BJ (cell line): ENCODE measurements around the gene DGKD. TPM values are rescaled to one million over a fixed set of nuclear protein-coding genes. Genes with fewer than 3 reads are reported as not detected.

ENCODE experiments used
- CTCF ChIA-PET: fragments of 350-600 bp; formaldehyde crosslinking; extraction: SDS; loops from one replicate; lab custom pipeline; 2021; ENCODE audit warnings: antibody characterized with exemption, inconsistent platforms; lab: Yijun Ruan, JAX
- POLR2A ChIA-PET: fragments of 300-600 bp; sonication (Branson Sonifier 250); formaldehyde crosslinking; extraction: SDS; loops from one replicate; lab custom pipeline; 2021; ENCODE audit warnings: antibody characterized with exemption; lab: Charles Lee
- DNase-seq: peaks from one replicate; pipeline ENCODE4 v3.0.0-alpha.2; 2011; ENCODE audit warnings: low read depth
- H3K27me3 ChIP-seq: 2 replicates; pipeline ENCODE4 v1.6.0; 2011; ENCODE audit warnings: low read length; ENCODE audit not compliant: control insufficient read depth, insufficient read depth
- H3K36me3 ChIP-seq: 2 replicates; pipeline ENCODE4 v1.5.1; 2011; ENCODE audit warnings: low read length; ENCODE audit not compliant: control insufficient read depth, insufficient read depth
- H3K4me3 ChIP-seq: 2 replicates; pipeline ENCODE4 v1.5.1; 2011; ENCODE audit warnings: low read depth, mild to moderate bottlenecking, control low read depth, low read length
- polyA plus RNA-seq: library from polyadenylated mRNA; depleted of rRNA; stranded (reverse); fragments of >200 nt; gene quantifications from 2 replicates; pipeline ENCODE4 v1.2.3, GENCODE V29; 2011
- TF ChIP-seq, protein P1 (sequence below): IDR thresholded peaks from 2 replicates; pipeline ENCODE4 v1.5.1; 2011; ENCODE audit warnings: low read depth, mild to moderate bottlenecking, control low read depth, inconsistent platforms, low read length, moderate library complexity; ENCODE audit not compliant: insufficient read depth

Gene DGKD
- polyA plus RNA-seq, 1 experiment: 8.5 TPM

DNA sequence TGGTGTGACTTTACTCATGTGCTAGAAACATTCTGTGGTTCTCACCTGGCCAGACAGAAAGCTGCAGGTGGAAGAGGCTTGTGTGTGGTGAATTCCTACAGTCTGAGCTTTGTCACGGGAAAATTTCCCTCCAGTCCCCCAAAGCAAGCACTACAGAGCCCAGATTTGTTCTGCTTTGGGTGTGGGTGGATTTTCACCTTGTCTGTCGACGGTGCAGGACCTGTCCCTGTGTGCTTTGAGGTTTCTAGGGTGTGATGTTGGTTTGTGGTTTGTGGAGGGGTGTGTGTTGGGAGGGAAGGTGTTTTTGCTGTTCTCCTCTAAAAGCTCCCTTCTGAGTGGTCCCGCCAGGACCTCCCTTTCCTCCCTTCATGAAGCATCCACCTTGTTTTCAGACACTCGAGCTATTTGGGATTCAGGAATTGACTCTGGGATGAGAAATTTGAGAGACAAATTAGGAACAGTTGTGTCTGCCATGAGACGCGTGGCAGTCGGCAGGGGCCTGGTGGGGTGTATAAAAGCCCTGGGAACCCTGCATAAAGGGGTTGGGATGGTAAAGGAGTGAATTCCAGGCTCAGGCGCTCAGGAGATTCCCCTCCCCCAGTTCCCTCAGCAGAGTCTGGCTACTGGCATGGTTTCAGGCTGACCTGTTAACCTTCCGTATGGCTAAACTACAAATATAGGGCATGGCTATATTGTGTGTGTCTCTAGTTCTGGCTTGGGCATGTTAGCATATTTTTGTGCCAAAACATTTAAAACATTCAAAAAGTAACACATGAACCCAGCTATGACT lies 65.5 kb downstream of the DGKD start:
- DNase-seq: no peak
- no peaks in the 10 kb centered on the region for H3K36me3 ChIP-seq
- TF ChIP-seq, protein P1, sequence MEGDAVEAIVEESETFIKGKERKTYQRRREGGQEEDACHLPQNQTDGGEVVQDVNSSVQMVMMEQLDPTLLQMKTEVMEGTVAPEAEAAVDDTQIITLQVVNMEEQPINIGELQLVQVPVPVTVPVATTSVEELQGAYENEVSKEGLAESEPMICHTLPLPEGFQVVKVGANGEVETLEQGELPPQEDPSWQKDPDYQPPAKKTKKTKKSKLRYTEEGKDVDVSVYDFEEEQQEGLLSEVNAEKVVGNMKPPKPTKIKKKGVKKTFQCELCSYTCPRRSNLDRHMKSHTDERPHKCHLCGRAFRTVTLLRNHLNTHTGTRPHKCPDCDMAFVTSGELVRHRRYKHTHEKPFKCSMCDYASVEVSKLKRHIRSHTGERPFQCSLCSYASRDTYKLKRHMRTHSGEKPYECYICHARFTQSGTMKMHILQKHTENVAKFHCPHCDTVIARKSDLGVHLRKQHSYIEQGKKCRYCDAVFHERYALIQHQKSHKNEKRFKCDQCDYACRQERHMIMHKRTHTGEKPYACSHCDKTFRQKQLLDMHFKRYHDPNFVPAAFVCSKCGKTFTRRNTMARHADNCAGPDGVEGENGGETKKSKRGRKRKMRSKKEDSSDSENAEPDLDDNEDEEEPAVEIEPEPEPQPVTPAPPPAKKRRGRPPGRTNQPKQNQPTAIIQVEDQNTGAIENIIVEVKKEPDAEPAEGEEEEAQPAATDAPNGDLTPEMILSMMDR: no peak
- no peaks in the 10 kb centered on the region for H3K27me3 ChIP-seq
- POLR2A ChIA-PET: no interaction called here
- CTCF ChIA-PET: interaction anchor here (0.7 to 1.8 kb wide), 5 partner anchors 15 to 29 kb away, joined by 3 to 5 read pairs (median 3); no protein-coding TSS in a partner anchor
- H3K4me3 ChIP-seq: no peak overlapping the region

DNA sequence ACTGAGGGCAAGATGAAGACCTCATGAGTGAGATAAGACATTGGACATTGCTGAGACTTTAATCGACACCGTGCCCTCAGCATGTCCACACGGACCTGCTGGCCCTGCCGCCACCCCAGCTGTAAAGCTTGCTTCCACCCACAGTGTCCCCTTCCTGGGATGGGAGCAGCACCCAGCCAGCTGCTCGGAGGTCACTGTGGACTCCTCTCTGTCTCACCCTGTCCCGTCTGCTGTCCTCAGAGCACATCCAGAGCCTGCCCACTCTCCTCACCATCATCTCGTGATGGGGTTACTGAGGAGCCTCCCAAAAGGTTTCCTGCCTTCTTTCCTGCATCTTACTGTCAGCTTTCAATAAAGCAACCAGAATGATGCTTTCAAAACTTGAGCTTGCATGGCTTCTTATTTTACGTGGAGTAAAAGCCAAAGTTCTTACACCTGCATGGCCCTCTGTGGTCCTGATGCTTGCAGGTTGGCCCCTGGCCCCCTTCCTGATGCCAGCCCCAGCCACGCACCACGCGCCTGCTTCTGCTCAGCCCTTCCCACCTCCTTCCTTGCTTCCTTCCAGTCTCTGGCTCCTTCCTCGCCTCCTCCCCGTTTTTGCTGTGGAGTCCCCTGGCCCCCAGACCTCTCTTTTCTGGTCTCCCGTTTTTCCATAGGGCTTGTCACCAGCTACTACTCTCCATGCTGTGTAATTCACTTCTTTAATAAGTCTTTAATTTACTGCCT lies 67.0 kb downstream of the DGKD start:
- POLR2A ChIA-PET: interaction anchor here (0.6 kb wide), 1 partner anchor 16 kb away, joined by 3 read pairs; no protein-coding TSS in a partner anchor
- CTCF ChIA-PET: interaction anchor here (0.5 to 1.4 kb wide), 3 partner anchors 17 to 719 kb away, joined by 3 to 5 read pairs (median 3); no protein-coding TSS in a partner anchor
- no peak for DNase-seq

GRCh38 chr2:233422050-233422639 lies 67.9 kb downstream of the DGKD start:
- H3K4me3 ChIP-seq: no peak overlapping the region
- POLR2A ChIA-PET: interaction anchor here (0.6 kb wide), 1 partner anchor 15 kb away, joined by 3 read pairs; no protein-coding TSS in a partner anchor
- no peaks in the 10 kb centered on the region for H3K36me3 ChIP-seq
- H3K27me3 ChIP-seq: no peaks in the 10 kb centered on the region
- DNase-seq: no peak
- TF ChIP-seq, protein P1: no peak
- CTCF ChIA-PET: interaction anchor here (0.7 to 1.2 kb wide), 2 partner anchors 21 to 38 kb away, joined by 3 read pairs; no protein-coding TSS in a partner anchor

More for the DNA sequence above, 67.0 kb downstream of the DGKD start:
- TF ChIP-seq, protein P1: no peak
- no peaks in the 10 kb centered on the region for H3K27me3 ChIP-seq
- H3K36me3 ChIP-seq: no peaks in the 10 kb centered on the region
- no peak overlapping the region for H3K4me3 ChIP-seq

DNA sequence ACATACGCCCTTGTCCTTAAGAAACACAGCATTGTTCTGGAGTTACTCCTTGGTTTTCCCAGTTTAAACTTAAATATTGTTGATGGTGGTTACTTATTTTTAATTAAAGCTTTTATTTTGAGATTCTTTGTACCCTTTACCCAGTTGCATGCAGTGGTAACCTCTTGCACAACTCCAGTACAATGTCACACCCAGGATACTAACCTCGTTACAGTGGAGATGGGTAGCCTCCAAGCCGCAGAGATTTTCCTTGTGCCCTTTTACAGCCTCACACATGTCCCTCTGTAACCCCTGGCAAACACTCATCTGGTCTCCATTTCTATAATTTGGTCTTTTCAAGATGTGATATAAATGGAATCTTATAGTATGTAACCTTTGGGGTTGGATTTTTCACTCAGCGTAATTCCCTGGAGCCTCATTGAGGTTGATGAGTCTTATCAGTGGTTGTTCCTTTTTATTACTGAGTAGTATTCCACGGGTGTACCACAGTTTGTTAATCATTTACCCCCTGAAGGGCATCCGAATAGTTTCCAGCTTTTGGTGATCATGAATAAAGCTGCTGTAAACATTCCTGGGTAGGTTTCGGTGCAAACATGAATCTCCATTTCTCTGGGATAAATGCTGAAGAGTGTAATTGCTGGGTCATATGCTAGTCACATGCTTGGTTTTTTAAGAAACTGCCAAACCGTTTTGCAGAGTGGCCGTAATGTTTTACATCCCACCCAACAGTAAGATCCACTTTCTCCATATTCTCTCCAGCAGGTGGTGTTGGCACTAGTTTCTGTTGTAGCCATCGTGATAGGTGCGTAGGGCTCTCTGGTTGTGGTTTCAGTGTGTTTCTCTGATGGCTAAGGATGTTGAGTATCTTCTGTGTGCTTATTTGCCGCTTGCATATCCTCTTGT lies 68.6 kb downstream of the DGKD start:
- no peak for DNase-seq
- ChIA-PET POLR2A (no interaction called here), CTCF (interaction anchor here (0.6 to 1.2 kb wide), 3 partner anchors 19 to 39 kb away, joined by 3 to 6 read pairs (median 3); no protein-coding TSS in a partner anchor)

More for the DNA sequence above, 68.6 kb downstream of the DGKD start:
- Histone ChIP-seq H3K27me3 (no peaks in the 10 kb centered on the region), H3K36me3 (no peaks in the 10 kb centered on the region), H3K4me3 (no peak overlapping the region)
- TF ChIP-seq, protein P1: no peak
